Liver (tissue), 3 donors: ENCODE measurements around the gene ENOX1.

Source experiments
- CTCF ChIP-seq: fragments of 150-350 bp; IDR thresholded peaks from 2 replicates; pipeline ENCODE4 v1.5.1; 2017; ENCODE audit warnings: improper control_type of control experiment, low read depth, low read length; ENCODE audit not compliant: missing input control
- JUND ChIP-seq, 2 donors: IDR thresholded peaks; 2 replicates each; pipeline ENCODE4 v1.6.1; 2016; ENCODE audit warnings: antibody characterized with exemption in 2 of 2
- MAX ChIP-seq: IDR thresholded peaks from 2 replicates; pipeline ENCODE4 v1.6.1; 2016; ENCODE audit warnings: antibody characterized with exemption
- RAD21 ChIP-seq, 2 donors: IDR thresholded peaks; 2 replicates each; pipeline ENCODE4 v1.6.1; 2016; ENCODE audit warnings: antibody characterized with exemption in 2 of 2, mild to moderate bottlenecking in 2 of 2
- REST ChIP-seq: IDR thresholded peaks from 2 replicates; pipeline ENCODE4 v1.6.1; 2016; ENCODE audit warnings: antibody characterized with exemption, mild to moderate bottlenecking
- YY1 ChIP-seq: IDR thresholded peaks from 2 replicates; pipeline ENCODE4 v1.6.1; 2016; ENCODE audit warnings: antibody characterized with exemption, mild to moderate bottlenecking
- donor health status: healthy.
- donor health status: healthy.

GRCh38 chr13:43469791-43470190, 317.0 kb downstream of the ENOX1 start:
- TF ChIP-seq CTCF, result no peak
- no peak for TF ChIP-seq RAD21 (IDR thresholded peaks at IDR 0.05)
- TF ChIP-seq YY1, result no peak
- TF ChIP-seq REST, result no peak
- TF ChIP-seq JUND (IDR thresholded peaks at IDR 0.05), result no peak
- TF ChIP-seq MAX, result no peak
